Adrenal gland (tissue), 12 donors: ENCODE measurements around the gene NBEAL2. TPM values are rescaled to one million over a fixed set of nuclear protein-coding genes. Genes with fewer than 3 reads are reported as not detected.

Experiments used
- DNase-seq, 7 donors: peaks; one replicate each; pipeline ENCODE4 v3.0.0-alpha.2; 2019 to 2020
- H3K27ac ChIP-seq, 5 donors: fragments of 200-600 bp; sonication (generic) in 4 of 5; 1 replicate in 3 of 5; 2 replicates in 2 of 5; pipeline versions ENCODE4 v1.5.1 to v1.8.0; 2016 to 2020; ENCODE audit warnings: mild to moderate bottlenecking in 1 of 5
- H3K27me3 ChIP-seq: fragments of 200-600 bp; 2 replicates; pipeline ENCODE4 v1.8.0; 2021
- H3K36me3 ChIP-seq, 2 donors: fragments of 200-600 bp; replicated peaks in 1 of 2; 1 replicate in 1 of 2; 2 replicates in 1 of 2; pipeline versions ENCODE4 v1.5.1 to v1.8.0; 2018 to 2022
- H3K4me1 ChIP-seq, 2 donors: fragments of 200-600 bp; replicated peaks in 1 of 2; 1 replicate in 1 of 2; 2 replicates in 1 of 2; pipeline versions ENCODE4 v1.5.1 to v1.8.0; 2018 to 2021
- H3K4me3 ChIP-seq, 4 donors: fragments of 200-600 bp; sonication (generic) in 3 of 4; one replicate each; pipeline ENCODE4 v1.5.1; 2016 to 2018
- H3K9me3 ChIP-seq, 3 donors: fragments of 200-600 bp; sonication (generic) in 1 of 3; replicated peaks in 1 of 3; 1 replicate in 2 of 3; 2 replicates in 1 of 3; pipeline versions ENCODE4 v1.5.1 to v1.8.0; 2016 to 2021
- CTCF ChIP-seq, 6 experiments: fragments of 450-650 bp in 4 of 6; fragments of 200-600 bp in 2 of 6; sonication (generic) in 1 of 6; IDR thresholded peaks; 1 replicate in 5 of 6; 2 replicates in 1 of 6; pipeline versions ENCODE4 v1.5.1 to v1.8.0; 2016 to 2021; ENCODE audit warnings: antibody characterized with exemption in 6 of 6, mild to moderate bottlenecking in 2 of 6, moderate library complexity in 1 of 6
- POLR2A ChIP-seq, 2 donors: fragments of 450-650 bp; IDR thresholded peaks; one replicate each; pipeline ENCODE4 v1.6.1; 2017; ENCODE audit warnings: antibody characterized with exemption in 2 of 2, mild to moderate bottlenecking in 2 of 2, moderate library complexity in 1 of 2
- whole genome bisulfite sequencing, 4 donors: extraction: QIAGEN DNeasy Blood & Tissue Kit in 2 of 4; methylation state at CpG; one replicate each; pipeline versions ENCODE4 v1.1.5 to v1.1.7; 2013 to 2017; 5-methylcytosine and 5-hydroxymethylcytosine counted together
- intact Hi-C, 2 donors: fragments of 100-400 bp; cut with DNase I; formaldehyde crosslinking; loops; one replicate each; pipeline versions ENCODE4 v1.14.1 to v1.15.0; 2022 to 2023
- polyA plus RNA-seq, 3 donors: library from polyadenylated mRNA; stranded (reverse); fragments of 200-250 nt in 2 of 3; fragments of 350-450 nt in 1 of 3; fragmentation: Illumina TruSeq in 1 of 3; extraction: RNeasy Lipid Tissue Mini Kit (QIAGEN cat#74804) in 1 of 3; gene quantifications; one replicate each; pipeline ENCODE4 v1.2.3, GENCODE V29; 2013 to 2014
- total RNA-seq, 9 donors: library from RNA; depleted of rRNA in 4 of 9; stranded (reverse); fragments of >200 nt in 4 of 9; fragments of 120-200 nt in 1 of 9; fragmentation: NEBNext Ultra II Directional in 1 of 9; extraction: Animal tissue kit (Norgen Biotek cat#: 25700) in 1 of 9; gene quantifications; one replicate each; pipeline versions ENCODE4 v1.1.0 to v1.2.4, GENCODE V29; 2013 to 2023
- donor health status: healthy with polysubstance abuse.
- donor health status: Bipolar disorder and iron deficiency.
- donor health status: DM: yes; HTN: yes; CAD: no.
- donor health status: DM: no; HTN: no; CAD: no.
- donor health status: DM: no; HTN: no; CAD: no.
- donor health status: DM: yes; HTN: yes; CAD: no.

NBEAL2 gene
- total and polyA plus RNA-seq, 12 donors: 7.3 to 154 (median 29.0) TPM

GRCh38 chr3:47008851-47009224 is 29.4 kb downstream of the NBEAL2 start:
- peaks cover 9 to 12% of the 10 kb centered on the region in 2 donors for H3K4me1 ChIP-seq
- TF ChIP-seq POLR2A (IDR thresholded peaks at IDR 0.05): no peak
- H3K9me3 ChIP-seq: no peaks in the 10 kb centered on the region
- H3K4me3 ChIP-seq: peak overlapping the region in 1 of 4 donors; percentile 54
- DNase-seq: no peak
- H3K36me3 ChIP-seq: peaks cover 0 to 18% of the 10 kb centered on the region in 2 donors
- 28 to 48% (median 37%) methylated on average over 10 to 23 of the region's 23 CpGs for WGBS, 4 donors
- intact Hi-C loops: loop anchor here (10.0 kb wide), 2 partner anchors 304 to 316 kb away; partner anchors contain the start of gene TMIE (in 1 of the 2)
- no peaks in the 10 kb centered on the region for H3K27me3 ChIP-seq
- H3K27ac ChIP-seq: peak overlapping the region in 1 of 5 donors; percentile 78

GRCh38 chr3:47009225-47010110 is 30.0 kb downstream of the NBEAL2 start:
- Histone ChIP-seq H3K4me1 (peaks cover 9 to 12% of the 10 kb centered on the region in 2 donors), H3K9me3 (no peaks in the 10 kb centered on the region), H3K36me3 (peaks cover 0 to 11% of the 10 kb centered on the region in 2 donors), H3K4me3 (peak overlapping the region in 2 of 4 donors; percentile 30 to 54), H3K27me3 (no peaks in the 10 kb centered on the region), H3K27ac (peak overlapping the region; percentile 40 to 86 (median 79))
- DNase-seq: peak; percentile 90 to 95 (median 93)
- TF ChIP-seq POLR2A (IDR thresholded peaks at IDR 0.05) (peak; percentile 57 to 89), CTCF (IDR thresholded peaks at IDR 0.05) (no peak)
- intact Hi-C loops: loop anchor here (10.0 kb wide), 2 partner anchors 305 to 315 kb away; partner anchors contain the start of gene TMIE (in 1 of the 2)
- 2 to 5% (median 4%) methylated on average over 10 to 85 of the region's 85 CpGs for WGBS, 4 donors

GRCh38 chr3:47010111-47010712 is 30.7 kb downstream of the NBEAL2 start:
- DNase-seq: peak in 3 of 7 donors; percentile 27 to 66 (median 36)
- WGBS, 4 donors: 77 to 86% (median 79%) methylated on average over 13 to 23 of the region's 23 CpGs

GRCh38 chr3:47010910-47011309 is 31.4 kb downstream of the NBEAL2 start:
- no peak for TF ChIP-seq CTCF (IDR thresholded peaks at IDR 0.05)
- no peak for TF ChIP-seq POLR2A (IDR thresholded peaks at IDR 0.05)
- DNase-seq: peak in 2 of 7 donors; percentile 10 to 50
- H3K36me3 ChIP-seq: peaks cover 0 to 6% of the 10 kb centered on the region in 2 donors
- intact Hi-C loops: no loop called here
- H3K4me3 ChIP-seq: no peak overlapping the region
- no peaks in the 10 kb centered on the region for H3K27me3 ChIP-seq
- H3K27ac ChIP-seq: no peak overlapping the region
- peaks cover 9 to 14% of the 10 kb centered on the region in 2 donors for H3K4me1 ChIP-seq
- H3K9me3 ChIP-seq: no peaks in the 10 kb centered on the region
- 91 to 94% (median 93%) methylated on average over 4 to 5 of the region's 5 CpGs for WGBS, 4 donors

More at GRCh38 chr3:47010111-47010712, 30.7 kb downstream of the NBEAL2 start:
- Histone ChIP-seq H3K27me3 (no peaks in the 10 kb centered on the region), H3K4me1 (peaks cover 9 to 12% of the 10 kb centered on the region in 2 donors), H3K9me3 (no peaks in the 10 kb centered on the region), H3K36me3 (peaks cover 0 to 10% of the 10 kb centered on the region in 2 donors), H3K4me3 (peak overlapping the region in 2 of 4 donors; percentile 30 to 54), H3K27ac (peak overlapping the region in 4 of 5 donors; percentile 78 to 86 (median 80))
- TF ChIP-seq POLR2A (IDR thresholded peaks at IDR 0.05): no peak
- no peak for TF ChIP-seq CTCF (IDR thresholded peaks at IDR 0.05)
- intact Hi-C loops: no loop called here
